Keratinocyte (primary cell): ENCODE data around the gene DIDO1. TPM values are rescaled to one million over a fixed set of nuclear protein-coding genes. Genes with fewer than 3 reads are reported as not detected.

Experiments used
- DNase-seq: peaks from one replicate; pipeline ENCODE4 v3.0.0-alpha.2; 2011; ENCODE audit warnings: low read depth, missing footprints, low spot score
- FAIRE-seq: peaks from 2 replicates; lab custom pipeline; 2011; peaks lifted over from hg19 to GRCh38; lab: Jason Lieb, UNC
- H2AFZ ChIP-seq: 2 replicates; pipeline ENCODE4 v1.6.0; 2012; ENCODE audit warnings: low read length, control low read depth, inconsistent platforms; ENCODE audit not compliant: control insufficient read depth
- H3K27ac ChIP-seq: 2 replicates; pipeline ENCODE4 v1.5.1; 2011; ENCODE audit warnings: low read length; ENCODE audit not compliant: control insufficient read depth, insufficient read depth
- H3K27me3 ChIP-seq: 3 replicates; pipeline ENCODE4 v1.6.0; 2011; ENCODE audit warnings: low read length; ENCODE audit not compliant: control insufficient read depth, insufficient read depth; ENCODE audit errors: extremely low read depth
- H3K36me3 ChIP-seq, 2 experiments: 2 replicates in 1 of 2; 3 replicates in 1 of 2; pipeline ENCODE4 v1.5.1; 2011; ENCODE audit warnings: low read length in 2 of 2, mild to moderate bottlenecking in 1 of 2; ENCODE audit not compliant: control insufficient read depth in 2 of 2, insufficient read depth in 2 of 2; ENCODE audit errors: extremely low read depth in 1 of 2
- H3K4me1 ChIP-seq: 3 replicates; pipeline ENCODE4 v1.5.1; 2011; ENCODE audit warnings: low read length; ENCODE audit not compliant: control insufficient read depth, insufficient read depth; ENCODE audit errors: extremely low read depth
- H3K4me2 ChIP-seq: 3 replicates; pipeline ENCODE4 v1.6.0; 2011; ENCODE audit warnings: low read depth, low read length; ENCODE audit not compliant: control insufficient read depth, insufficient read depth; ENCODE audit errors: extremely low read depth
- H3K4me3 ChIP-seq, 3 experiments: fragments of 200-600 bp in 1 of 3; sonication (generic) in 1 of 3; 2 replicates in 2 of 3; 3 replicates in 1 of 3; pipeline ENCODE4 v1.5.1; 2011 to 2016; ENCODE audit warnings: low read length in 3 of 3, mild to moderate bottlenecking in 3 of 3, control low read depth in 2 of 3, inconsistent platforms in 1 of 3, low read depth in 1 of 3, mixed read lengths in 1 of 3, mixed run types in 1 of 3, moderate library complexity in 1 of 3; ENCODE audit not compliant: control insufficient read depth in 2 of 3, insufficient read depth in 2 of 3; ENCODE audit errors: extremely low read depth in 1 of 3
- H3K79me2 ChIP-seq: 2 replicates; pipeline ENCODE4 v1.6.0; 2012; ENCODE audit warnings: low read length; ENCODE audit not compliant: control insufficient read depth, insufficient read depth
- H3K9ac ChIP-seq: 3 replicates; pipeline ENCODE4 v1.6.0; 2011; ENCODE audit warnings: low read length; ENCODE audit not compliant: control insufficient read depth, insufficient read depth; ENCODE audit errors: extremely low read depth
- H3K9me1 ChIP-seq: 3 replicates; pipeline ENCODE4 v1.6.0; 2011; ENCODE audit warnings: low read length; ENCODE audit not compliant: control insufficient read depth, insufficient read depth; ENCODE audit errors: extremely low read depth
- H3K9me3 ChIP-seq: 2 replicates; pipeline ENCODE4 v1.5.1; 2012; ENCODE audit warnings: low read depth, low read length; ENCODE audit not compliant: control insufficient read depth
- H4K20me1 ChIP-seq: 3 replicates; pipeline ENCODE4 v1.6.0; 2011; ENCODE audit warnings: low read length; ENCODE audit not compliant: control insufficient read depth, insufficient read depth; ENCODE audit errors: extremely low read depth
- EZH2 ChIP-seq: IDR thresholded peaks from one replicate; pipeline ENCODE4 v1.6.1; 2012; ENCODE audit warnings: inconsistent platforms, mild to moderate bottlenecking, low read length, moderate library complexity
- dilution Hi-C: fragments of 300-500 bp; cut with MboI; formaldehyde crosslinking; loops from one replicate; pipeline ENCODE4 v1.7.0; 2020; ENCODE audit warnings: low sequenced_read_pairs; ENCODE audit not compliant: extremely low pct_ligation_motif_present
- polyA plus RNA-seq, 5 experiments: library from polyadenylated mRNA; depleted of rRNA in 3 of 5; stranded (reverse) in 3 of 5; stranded (forward) in 1 of 5; unstranded in 1 of 5; fragments of >200 nt; gene quantifications; 1 replicate in 1 of 5; 2 replicates in 3 of 5; 3 replicates in 1 of 5; pipeline versions ENCODE4 v1.2.1 to v1.2.3, GENCODE V29; 2011 to 2012; ENCODE audit warnings: missing spikeins in 2 of 5, low read depth in 1 of 5, low replicate concordance in 1 of 5
- TF ChIP-seq, protein P1 (sequence below), 3 experiments: IDR thresholded peaks in 1 of 3; conservative IDR thresholded peaks in 1 of 3; optimal IDR thresholded peaks in 1 of 3; 2 replicates in 2 of 3; 3 replicates in 1 of 3; pipeline versions ENCODE3 to v1.5.1; 2011; ENCODE audit warnings: low read length in 3 of 3, mild to moderate bottlenecking in 3 of 3, moderate library complexity in 2 of 3, control low read depth in 1 of 3, inconsistent platforms in 1 of 3; ENCODE audit not compliant: insufficient read depth in 2 of 3; ENCODE audit errors: extremely low read depth in 1 of 3

DIDO1 gene
- polyA plus RNA-seq, 1 donor (not counting 4 experiments of a cell fraction or from before 2014, with no cell fraction given), result 14.2 TPM

DNA sequence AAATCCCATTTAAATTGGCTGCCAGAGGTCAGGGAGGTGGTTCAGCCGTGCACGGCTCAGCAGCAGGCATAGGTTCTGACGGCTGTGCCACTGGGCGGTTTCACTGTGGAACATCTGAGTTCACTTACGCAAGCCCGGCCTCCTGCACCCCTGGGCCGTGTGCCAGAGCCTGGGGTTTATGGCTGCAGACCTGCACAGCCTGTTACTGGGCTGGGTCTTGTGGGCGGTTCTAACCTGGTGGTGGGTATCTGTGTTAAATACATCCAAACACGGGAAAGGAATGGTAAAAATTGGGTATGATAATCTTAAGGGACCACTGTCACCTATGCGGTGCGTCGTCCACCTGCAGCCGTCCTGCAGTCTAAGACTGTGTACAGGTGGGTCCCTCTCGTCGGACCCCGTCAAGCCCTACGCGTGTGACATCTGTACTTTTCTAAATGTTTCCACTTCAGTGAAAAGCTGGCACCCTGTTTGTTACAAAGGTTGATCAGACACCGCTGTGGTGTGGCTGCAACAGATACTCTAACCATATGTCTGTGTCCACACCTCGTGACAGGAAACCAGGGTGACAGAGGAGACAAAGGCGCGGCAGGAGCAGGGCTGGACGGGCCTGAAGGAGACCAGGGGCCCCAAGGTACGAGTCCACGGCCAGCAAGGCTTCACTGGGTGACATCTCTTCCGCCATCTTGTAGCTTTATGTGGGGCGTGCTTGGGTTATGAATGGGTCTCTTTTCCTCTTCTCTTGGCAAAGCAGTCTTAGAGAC, 88.0 kb downstream of the DIDO1 start:
- H3K9me1 ChIP-seq, result no peaks in the 10 kb centered on the region
- no peak overlapping the region for H3K27ac ChIP-seq
- TF ChIP-seq EZH2, result no peak
- TF ChIP-seq, protein P1, sequence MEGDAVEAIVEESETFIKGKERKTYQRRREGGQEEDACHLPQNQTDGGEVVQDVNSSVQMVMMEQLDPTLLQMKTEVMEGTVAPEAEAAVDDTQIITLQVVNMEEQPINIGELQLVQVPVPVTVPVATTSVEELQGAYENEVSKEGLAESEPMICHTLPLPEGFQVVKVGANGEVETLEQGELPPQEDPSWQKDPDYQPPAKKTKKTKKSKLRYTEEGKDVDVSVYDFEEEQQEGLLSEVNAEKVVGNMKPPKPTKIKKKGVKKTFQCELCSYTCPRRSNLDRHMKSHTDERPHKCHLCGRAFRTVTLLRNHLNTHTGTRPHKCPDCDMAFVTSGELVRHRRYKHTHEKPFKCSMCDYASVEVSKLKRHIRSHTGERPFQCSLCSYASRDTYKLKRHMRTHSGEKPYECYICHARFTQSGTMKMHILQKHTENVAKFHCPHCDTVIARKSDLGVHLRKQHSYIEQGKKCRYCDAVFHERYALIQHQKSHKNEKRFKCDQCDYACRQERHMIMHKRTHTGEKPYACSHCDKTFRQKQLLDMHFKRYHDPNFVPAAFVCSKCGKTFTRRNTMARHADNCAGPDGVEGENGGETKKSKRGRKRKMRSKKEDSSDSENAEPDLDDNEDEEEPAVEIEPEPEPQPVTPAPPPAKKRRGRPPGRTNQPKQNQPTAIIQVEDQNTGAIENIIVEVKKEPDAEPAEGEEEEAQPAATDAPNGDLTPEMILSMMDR (optimal IDR thresholded peaks at IDR 0.05 in 1 of 3, IDR thresholded peaks at IDR 0.05 in 1 of 3, conservative IDR thresholded peaks at IDR 0.05 in 1 of 3; ENCODE audit: extremely low read depth in 1 of 3, insufficient read depth in 2 of 3, low read length in 3 of 3), result no peak
- H3K36me3 ChIP-seq, result peaks cover 0 to 2% of the 10 kb centered on the region in 2 experiments
- H2AFZ ChIP-seq, result no peak overlapping the region
- dilution Hi-C loops, result no loop called here
- peaks cover 20% of the 10 kb centered on the region for H3K4me1 ChIP-seq
- no peak for FAIRE-seq
- H3K9ac ChIP-seq, result no peak overlapping the region
- no peaks in the 10 kb centered on the region for H3K79me2 ChIP-seq
- DNase-seq, result no peak
- H3K4me3 ChIP-seq, result no peak overlapping the region
- H3K9me3 ChIP-seq, result no peaks in the 10 kb centered on the region
- H3K4me2 ChIP-seq, result peak overlapping the region; percentile 22
- H3K27me3 ChIP-seq, result no peaks in the 10 kb centered on the region
- H4K20me1 ChIP-seq, result no peaks in the 10 kb centered on the region

DNA sequence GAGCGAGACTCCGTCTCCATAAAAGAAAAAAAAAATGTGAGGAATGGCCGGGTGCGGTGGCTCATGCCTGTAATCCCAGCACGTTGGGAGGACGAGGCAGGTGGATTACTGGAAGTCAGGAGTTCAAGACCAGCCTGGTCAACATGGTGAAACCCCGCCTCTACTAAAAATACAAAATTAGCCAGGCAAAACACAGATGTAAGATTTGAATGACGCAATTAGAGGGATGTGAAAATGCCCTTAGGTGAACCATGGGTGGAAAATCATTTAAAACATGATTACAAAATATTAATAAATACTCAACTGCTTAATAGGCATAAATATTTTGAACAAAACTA, 88.5 kb downstream of the DIDO1 start:
- H3K4me3 ChIP-seq, result no peak overlapping the region
- no peaks in the 10 kb centered on the region for H4K20me1 ChIP-seq
- H3K27me3 ChIP-seq, result no peaks in the 10 kb centered on the region
- no peak overlapping the region for H2AFZ ChIP-seq
- dilution Hi-C loops, result no loop called here
- peak overlapping the region; percentile 22 for H3K4me2 ChIP-seq
- FAIRE-seq, result no peak
- H3K9ac ChIP-seq, result no peak overlapping the region
- TF ChIP-seq EZH2, result no peak
- TF ChIP-seq, protein P1 (optimal IDR thresholded peaks at IDR 0.05 in 1 of 3, IDR thresholded peaks at IDR 0.05 in 1 of 3, conservative IDR thresholded peaks at IDR 0.05 in 1 of 3; ENCODE audit: extremely low read depth in 1 of 3, insufficient read depth in 2 of 3, low read length in 3 of 3), result no peak
- no peak for DNase-seq
- H3K79me2 ChIP-seq, result no peaks in the 10 kb centered on the region
- H3K27ac ChIP-seq, result no peak overlapping the region
- H3K9me3 ChIP-seq, result no peaks in the 10 kb centered on the region
- peaks cover 24% of the 10 kb centered on the region for H3K4me1 ChIP-seq
- peaks cover 0 to 2% of the 10 kb centered on the region in 2 experiments for H3K36me3 ChIP-seq
- H3K9me1 ChIP-seq, result no peaks in the 10 kb centered on the region
